Measurements from ENCODE around the gene RBP3. TPM values are rescaled to one million over a fixed set of nuclear protein-coding genes. Genes with fewer than 3 reads are reported as not detected.

RBP3 gene
- polyA plus RNA-seq, 1 donor (not counting 4 experiments of a cell fraction or from before 2014, with no cell fraction given) = not detected

GRCh38 chr10:47339186-47339735, 8.9 kb upstream of the RBP3 start:
- H4K20me1 ChIP-seq (ENCODE audit: control insufficient read depth, extremely low read depth, insufficient read depth, low read length) = no peaks in the 10 kb centered on the region
- no peaks in the 10 kb centered on the region for H3K36me3 ChIP-seq (ENCODE audit: control insufficient read depth in 2 of 2, extremely low read depth in 1 of 2, insufficient read depth in 2 of 2, low read length in 2 of 2)
- H2AFZ ChIP-seq (ENCODE audit: control insufficient read depth, low read length) = no peak overlapping the region
- no peak overlapping the region for H3K9ac ChIP-seq (ENCODE audit: control insufficient read depth, extremely low read depth, insufficient read depth, low read length)
- no peak for FAIRE-seq
- DNase-seq (ENCODE audit: low read depth, low spot score) = no peak
- no peak overlapping the region for H3K4me2 ChIP-seq (ENCODE audit: control insufficient read depth, extremely low read depth, insufficient read depth, low read depth, low read length)
- H3K4me1 ChIP-seq (ENCODE audit: control insufficient read depth, extremely low read depth, insufficient read depth, low read length) = no peaks in the 10 kb centered on the region
- no peaks in the 10 kb centered on the region for H3K9me3 ChIP-seq (ENCODE audit: control insufficient read depth, low read depth, low read length)
- no peaks in the 10 kb centered on the region for H3K79me2 ChIP-seq (ENCODE audit: control insufficient read depth, insufficient read depth, low read length)
- dilution Hi-C loops (cut with MboI; ENCODE audit: extremely low pct_ligation_motif_present, low sequenced_read_pairs) = no loop called here
- H3K27me3 ChIP-seq (ENCODE audit: control insufficient read depth, extremely low read depth, insufficient read depth, low read length) = peaks cover 10% of the 10 kb centered on the region
- TF ChIP-seq EZH2 (IDR thresholded peaks at IDR 0.05; ENCODE audit: low read length) (no peak), CTCF (optimal IDR thresholded peaks at IDR 0.05 in 1 of 3, IDR thresholded peaks at IDR 0.05 in 1 of 3, conservative IDR thresholded peaks at IDR 0.05 in 1 of 3; ENCODE audit: extremely low read depth in 1 of 3, insufficient read depth in 2 of 3, low read length in 3 of 3) (no peak)
- no peak overlapping the region for H3K4me3 ChIP-seq (ENCODE audit: control insufficient read depth in 2 of 3, extremely low read depth in 1 of 3, insufficient read depth in 2 of 3, low read depth in 1 of 3, low read length in 3 of 3)
- no peak overlapping the region for H3K27ac ChIP-seq (ENCODE audit: control insufficient read depth, insufficient read depth, low read length)
- no peaks in the 10 kb centered on the region for H3K9me1 ChIP-seq (ENCODE audit: control insufficient read depth, extremely low read depth, insufficient read depth, low read length)

GRCh38 chr10:47339759-47340607, 8.2 kb upstream of the RBP3 start:
- FAIRE-seq = no peak
- DNase-seq (ENCODE audit: low read depth, low spot score) = no peak

More at GRCh38 chr10:47339759-47340607, 8.2 kb upstream of the RBP3 start:
- no peak overlapping the region for H3K9ac ChIP-seq (ENCODE audit: control insufficient read depth, extremely low read depth, insufficient read depth, low read length)
- H3K4me1 ChIP-seq (ENCODE audit: control insufficient read depth, extremely low read depth, insufficient read depth, low read length) = no peaks in the 10 kb centered on the region
- no peaks in the 10 kb centered on the region for H3K79me2 ChIP-seq (ENCODE audit: control insufficient read depth, insufficient read depth, low read length)
- dilution Hi-C loops (cut with MboI; ENCODE audit: extremely low pct_ligation_motif_present, low sequenced_read_pairs) = no loop called here
- H3K4me2 ChIP-seq (ENCODE audit: control insufficient read depth, extremely low read depth, insufficient read depth, low read depth, low read length) = no peak overlapping the region
- H3K27me3 ChIP-seq (ENCODE audit: control insufficient read depth, extremely low read depth, insufficient read depth, low read length) = peaks cover 8% of the 10 kb centered on the region
- H4K20me1 ChIP-seq (ENCODE audit: control insufficient read depth, extremely low read depth, insufficient read depth, low read length) = no peaks in the 10 kb centered on the region
- H3K9me1 ChIP-seq (ENCODE audit: control insufficient read depth, extremely low read depth, insufficient read depth, low read length) = no peaks in the 10 kb centered on the region
- TF ChIP-seq EZH2 (IDR thresholded peaks at IDR 0.05; ENCODE audit: low read length) = no peak
- no peak for TF ChIP-seq CTCF (optimal IDR thresholded peaks at IDR 0.05 in 1 of 3, IDR thresholded peaks at IDR 0.05 in 1 of 3, conservative IDR thresholded peaks at IDR 0.05 in 1 of 3; ENCODE audit: extremely low read depth in 1 of 3, insufficient read depth in 2 of 3, low read length in 3 of 3)
- H2AFZ ChIP-seq (ENCODE audit: control insufficient read depth, low read length) = no peak overlapping the region
- H3K9me3 ChIP-seq (ENCODE audit: control insufficient read depth, low read depth, low read length) = no peaks in the 10 kb centered on the region
- no peaks in the 10 kb centered on the region for H3K36me3 ChIP-seq (ENCODE audit: control insufficient read depth in 2 of 2, extremely low read depth in 1 of 2, insufficient read depth in 2 of 2, low read length in 2 of 2)
- no peak overlapping the region for H3K27ac ChIP-seq (ENCODE audit: control insufficient read depth, insufficient read depth, low read length)
- H3K4me3 ChIP-seq (ENCODE audit: control insufficient read depth in 2 of 3, extremely low read depth in 1 of 3, insufficient read depth in 2 of 3, low read depth in 1 of 3, low read length in 3 of 3) = no peak overlapping the region

All from keratinocyte (primary cell).